Loucy (cell line): ENCODE data around the gene EVC.

ENCODE experiments used
- CTCF ChIP-seq: fragments of 200-600 bp; sonication (generic); conservative IDR thresholded peaks from 2 replicates; pipeline ENCODE4 v1.5.1; 2014; ENCODE audit warnings: mild to moderate bottlenecking, antibody characterized with exemption, low read length
- EZH2phosphoT487 ChIP-seq: fragments of 200-600 bp; IDR thresholded peaks from 2 replicates; pipeline ENCODE4 v1.6.1; 2018; ENCODE audit warnings: antibody characterized with exemption, mild to moderate bottlenecking, moderate library complexity, borderline replicate concordance

- TF ChIP-seq EZH2phosphoT487 (no peak), CTCF (no peak)
Measured at GRCh38 chr4:5801696-5802095, 90.7 kb downstream of the EVC start.
